COLO829 (cell line): Measurements from ENCODE around the gene ZNF490.
"Not testable (repeated sequence)": the region's sequence is repeated elsewhere in the genome, so short reads cannot be mapped to it uniquely, and the experiment has no call there.

ENCODE experiments used
- DNase-seq: peaks from one replicate; pipeline ENCODE4 v3.0.0; 2012; ENCODE audit warnings: low spot score

The ZNF490 gene

DNA sequence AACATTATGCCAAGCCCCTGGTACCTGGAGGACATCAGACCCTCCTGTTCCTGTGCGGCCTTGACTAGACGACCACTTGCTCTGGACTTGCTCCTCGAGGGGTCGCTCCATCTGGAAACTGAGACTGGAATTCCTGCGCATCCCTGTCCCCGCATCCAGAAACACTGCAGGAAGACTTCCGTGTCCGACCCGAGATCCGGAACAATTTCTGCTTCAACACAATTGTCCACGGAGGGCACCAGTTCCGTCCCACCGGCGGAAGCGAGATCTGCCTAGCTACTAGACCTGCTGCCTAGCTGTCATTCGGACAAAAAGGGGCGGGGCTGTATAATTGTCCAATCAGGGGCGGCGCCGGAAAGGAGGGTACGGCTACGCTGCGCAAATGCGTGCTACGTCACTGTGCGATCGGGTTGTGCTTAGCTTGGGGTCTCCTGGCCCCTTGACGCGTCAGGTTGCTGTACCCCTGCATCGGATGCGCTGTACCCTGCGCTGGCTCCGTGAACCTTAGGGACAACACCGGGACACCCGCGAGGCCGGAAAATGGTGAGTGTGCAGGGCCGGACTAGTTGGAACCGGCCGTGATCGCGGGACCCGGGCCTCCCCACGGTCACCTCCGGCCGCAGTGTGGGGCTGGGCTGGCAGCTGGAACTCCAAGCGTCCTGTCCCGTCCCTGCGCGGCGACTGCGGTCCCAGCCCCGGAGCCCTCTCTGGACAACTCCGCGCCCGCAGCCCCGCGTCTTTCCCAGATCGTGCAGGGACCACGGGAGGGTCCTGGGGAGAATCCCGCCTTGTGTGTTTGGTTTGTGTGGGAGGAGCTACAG lies at the start of gene ZNF490, which contains the start of gene ZNF791:
TSS of gene ZNF490 (minus strand) at position 274 of the 821 bp plus-strand sequence. CDS start at position 141, 133 bp downstream.
TSS of gene ZNF791 (plus strand) at position 381 of the 821 bp plus-strand sequence. CDS start at position 541, 160 bp downstream.
- peak; percentile 99 for DNase-seq

- DNase-seq: no peak
Observed at GRCh38 chr19:12657966-12658365, 47.4 kb upstream of the ZNF490 start.

- DNase-seq: peak; percentile 24
Observed at GRCh38 chr19:12656899-12657571, 46.4 kb upstream of the ZNF490 start.

GRCh38 chr19:12655546-12655945 lies 44.9 kb upstream of the ZNF490 start:
- no peak for DNase-seq

DNA sequence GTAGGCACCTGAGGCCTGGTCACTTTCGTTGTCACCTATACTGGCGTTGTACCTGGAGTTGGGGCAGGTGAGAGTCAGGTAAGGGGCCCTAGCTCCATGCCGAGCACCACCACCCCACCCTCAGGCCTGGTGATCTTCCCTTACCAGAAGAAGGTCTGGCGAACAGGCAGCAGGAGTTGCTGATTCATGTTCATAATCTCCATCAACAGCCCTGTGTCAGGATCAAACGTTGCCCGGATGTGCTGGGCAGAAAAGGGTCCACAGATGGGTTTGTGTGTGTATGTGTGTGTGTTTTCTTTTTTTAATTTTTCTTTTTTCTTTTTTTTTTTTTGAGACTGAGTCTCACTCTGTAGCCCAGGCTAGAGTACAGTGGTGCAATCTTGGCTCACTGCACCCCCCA lies 41.6 kb upstream of the ZNF490 start:
- DNase-seq: no peak

DNA sequence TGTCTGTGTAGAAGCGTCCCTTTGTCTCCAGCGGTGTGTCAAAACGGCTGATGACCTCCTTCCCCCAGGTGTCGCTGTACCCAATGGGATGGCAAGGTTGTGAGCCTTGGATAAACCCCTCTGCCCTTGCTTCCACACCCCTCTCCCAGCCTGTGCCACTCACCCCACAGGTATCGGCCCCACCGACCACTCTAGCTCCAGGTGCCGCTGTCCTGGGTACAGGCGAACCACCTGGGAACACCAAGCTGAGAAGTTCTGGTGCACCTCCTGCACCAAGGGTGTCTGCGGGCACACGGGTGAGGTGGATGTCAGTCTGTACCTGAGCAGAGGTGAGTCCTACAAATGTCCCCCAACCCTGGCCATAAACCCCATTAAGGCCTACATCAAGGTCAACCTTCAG lies 39.3 kb upstream of the ZNF490 start:
- DNase-seq: no peak

GRCh38 chr19:12648088-12648487 lies 37.5 kb upstream of the ZNF490 start:
- DNase-seq: no peak

- no peak for DNase-seq
Observed at GRCh38 chr19:12647490-12648071, 37.0 kb upstream of the ZNF490 start.

GRCh38 chr19:12647047-12647446 lies 36.4 kb upstream of the ZNF490 start:
- DNase-seq: no peak

- DNase-seq: no peak
Observed at GRCh38 chr19:12646551-12646950, 35.9 kb upstream of the ZNF490 start.

DNA sequence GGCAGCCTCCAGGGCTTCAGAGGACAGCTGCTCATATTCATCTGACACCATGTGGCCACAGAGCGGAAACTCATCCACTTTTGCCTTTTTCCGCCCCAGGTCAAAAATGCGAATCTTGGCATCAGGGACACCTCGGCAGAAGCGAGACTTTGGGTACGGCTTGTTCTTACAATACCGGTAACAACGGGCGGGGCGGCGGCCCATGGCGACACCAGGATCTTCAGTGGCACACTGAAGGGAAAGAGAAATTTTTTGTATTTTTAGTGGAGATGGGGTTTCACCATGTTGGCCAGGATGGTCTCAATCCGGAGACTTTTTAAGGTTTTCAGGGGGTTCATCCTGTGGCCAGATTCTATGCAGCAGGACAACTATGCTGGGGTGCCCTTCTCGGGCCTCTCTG lies 33.1 kb upstream of the ZNF490 start:
- not testable (repeated sequence) for DNase-seq

DNA sequence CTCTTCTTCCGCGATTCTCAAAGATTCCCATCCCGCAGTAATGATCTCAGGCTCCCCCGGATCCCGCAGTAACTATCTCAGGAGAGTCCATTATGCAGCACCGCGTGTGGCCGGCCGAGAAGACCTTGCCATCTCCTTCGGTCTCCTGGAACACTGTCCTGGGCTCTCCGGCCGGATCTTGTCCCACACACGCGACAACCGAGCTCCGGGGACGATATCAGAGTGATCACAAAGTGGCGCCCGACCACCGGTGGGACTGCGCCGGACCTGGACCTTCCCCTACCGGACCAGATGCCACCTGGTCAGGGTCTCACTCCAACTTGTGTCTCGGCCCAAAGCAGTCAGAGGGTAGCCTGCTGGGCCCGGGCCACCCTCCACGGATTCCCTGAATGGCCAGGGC lies 31.9 kb upstream of the ZNF490 start:
- no peak for DNase-seq

DNA sequence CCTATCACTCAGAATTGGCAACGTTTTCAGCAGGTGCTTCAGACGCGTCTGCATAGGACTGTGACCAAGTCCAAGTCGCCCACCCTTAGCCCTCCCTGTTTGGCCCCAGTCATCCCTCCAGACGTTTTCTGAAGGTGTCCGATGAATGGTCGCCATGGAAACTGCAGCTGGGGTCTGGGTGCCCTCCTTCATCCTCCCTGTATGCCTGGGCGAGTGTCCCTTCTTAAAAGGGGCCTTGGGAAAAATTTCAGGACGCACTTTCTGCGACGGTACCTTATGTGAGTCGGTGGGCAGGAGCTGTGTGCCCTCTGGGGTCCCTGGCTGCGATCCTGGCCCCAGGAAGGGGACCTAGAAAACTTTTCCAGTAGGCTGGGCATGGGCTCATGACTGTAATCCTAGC lies 30.8 kb upstream of the ZNF490 start:
- DNase-seq: no peak

DNA sequence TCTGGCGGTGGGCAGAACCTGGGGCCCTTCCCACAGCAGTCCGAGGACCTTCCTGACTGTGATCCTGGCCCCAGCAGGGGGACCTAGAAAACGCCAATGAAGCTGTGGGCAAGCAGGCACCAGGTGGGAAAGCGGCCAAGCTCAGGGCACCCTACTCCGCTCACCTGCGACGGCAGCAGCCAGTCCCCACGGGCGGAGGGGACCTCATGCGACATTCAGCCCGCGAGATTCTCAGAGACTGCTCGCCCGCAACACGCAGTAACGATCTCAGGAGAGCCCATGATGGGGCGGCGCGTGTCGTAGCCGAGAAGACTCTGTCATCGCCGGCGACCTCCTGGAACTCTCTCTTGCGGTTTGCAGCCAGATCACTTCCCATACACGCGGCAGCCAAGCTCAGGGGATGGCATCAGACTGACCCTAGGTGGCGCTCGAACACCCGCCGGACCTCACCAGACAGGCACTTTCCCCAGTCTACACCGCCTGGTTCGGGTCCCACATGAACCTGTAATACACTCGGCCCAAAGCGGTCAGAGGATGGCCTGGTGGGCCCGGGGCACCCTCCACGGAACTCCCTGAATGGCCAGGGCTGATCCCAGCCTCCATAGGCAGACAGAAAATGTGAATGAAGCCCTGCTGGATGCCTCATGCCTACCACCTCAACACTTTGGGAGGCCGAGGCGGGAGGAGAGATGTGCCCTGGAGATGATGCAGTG lies 29.4 kb upstream of the ZNF490 start:
- peak; percentile 54 for DNase-seq

- no peak for DNase-seq
Observed at GRCh38 chr19:12638611-12639182, 28.1 kb upstream of the ZNF490 start.

DNA sequence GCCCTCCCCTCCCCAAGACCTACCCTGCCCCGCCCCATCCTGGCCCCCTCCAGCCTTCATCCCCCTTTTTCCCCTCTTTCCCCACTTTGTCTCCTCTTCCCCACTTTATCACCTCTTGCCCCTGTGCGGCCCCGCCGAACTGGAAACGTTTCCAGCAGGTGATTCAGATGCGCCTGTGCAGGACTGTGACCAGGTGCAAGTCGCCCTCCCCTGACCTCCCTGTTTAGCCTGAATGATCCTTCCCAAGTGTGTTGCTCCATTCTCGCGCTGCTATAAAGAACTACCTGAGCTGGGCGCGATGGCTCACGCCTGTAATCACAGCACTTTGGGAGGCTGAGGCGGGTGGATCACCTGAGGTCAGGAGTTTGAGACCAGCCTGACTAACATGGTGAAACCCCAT lies 26.0 kb upstream of the ZNF490 start:
- DNase-seq: no peak

- no peak for DNase-seq
Observed at GRCh38 chr19:12629215-12629614, 18.6 kb upstream of the ZNF490 start.

- no peak for DNase-seq
Observed at GRCh38 chr19:12628040-12629022, 17.7 kb upstream of the ZNF490 start.

DNA sequence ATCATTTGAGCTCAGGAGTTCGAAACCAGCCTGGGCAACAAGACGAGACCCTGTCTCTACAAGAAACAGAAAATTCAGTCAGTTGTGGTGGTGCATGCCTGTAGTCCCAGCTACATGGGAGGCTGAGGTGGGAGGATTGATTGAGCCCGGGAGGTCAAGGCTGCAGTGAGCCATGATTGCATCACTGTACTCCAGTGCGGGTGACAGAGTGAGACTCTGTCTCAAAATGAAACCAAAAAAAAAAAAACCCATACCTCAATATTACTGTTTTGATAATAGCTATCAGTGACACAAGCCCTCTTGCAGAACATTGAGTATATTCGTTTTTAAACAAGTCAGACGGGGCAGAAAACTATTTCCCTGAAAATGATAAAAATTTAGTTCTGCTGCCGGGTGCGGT lies 16.3 kb upstream of the ZNF490 start:
- no peak for DNase-seq

GRCh38 chr19:12623361-12624031 lies 12.9 kb upstream of the ZNF490 start:
- DNase-seq: no peak
